K562 (cell line): ENCODE results near the gene TGFBR1. TPM values are rescaled to one million over a fixed set of nuclear protein-coding genes. Genes with fewer than 3 reads are reported as not detected.

Source experiments
- ATAC-seq: fragments of 200-7000 bp; cut with Tn5 transposase; 3 replicates; pipeline ENCODE4 v1.9.1; 2020; ENCODE audit warnings: moderate library complexity
- BruUV-seq: library from RNA; stranded (reverse); fragments of 400-500 nt; replicated peaks from 2 replicates; lab custom pipeline; 2021; lab: Mats Ljungman, UMichigan
- CTCF ChIA-PET: fragments of 300-600 bp; formaldehyde crosslinking; extraction: SDS; loops from one replicate; lab custom pipeline; 2021; ENCODE audit warnings: low intra/inter-chr PET ratio; lab: Yijun Ruan, JAX
- POLR2A ChIA-PET: fragments of 300-600, 350-650 bp; sonication (Branson Sonifier 250); formaldehyde crosslinking; extraction: SDS; loops from one replicate; lab custom pipeline; 2021; ENCODE audit warnings: antibody characterized with exemption, inconsistent platforms; lab: Yijun Ruan, JAX
- DNase-seq, 4 experiments: peaks; one replicate each; pipeline versions ENCODE4 v3.0.0 to v3.0.0-alpha.2; 2011 to 2018; ENCODE audit warnings: low spot score in 3 of 4, mixed read lengths in 3 of 4; ENCODE audit errors: extremely low read depth in 1 of 4
- FAIRE-seq: peaks from 2 replicates; lab custom pipeline; 2011; peaks lifted over from hg19 to GRCh38; lab: Jason Lieb, UNC
- H2AFZ ChIP-seq: 2 replicates; pipeline ENCODE4 v1.6.0; 2011; ENCODE audit warnings: low read depth, low read length, control low read depth, inconsistent platforms
- H3K27ac ChIP-seq: fragments of 200-600 bp; 3 replicates; pipeline ENCODE4 v1.8.0; 2011; ENCODE audit warnings: low read depth, mild to moderate bottlenecking, control low read depth, inconsistent platforms, low read length, moderate library complexity, mixed read lengths; ENCODE audit errors: extremely low read depth
- H3K27me3 ChIP-seq, 2 experiments: fragments of 300-600 bp in 1 of 2; 2 replicates in 1 of 2; 3 replicates in 1 of 2; pipeline versions ENCODE4 v1.6.0 to v1.8.0; 2011; ENCODE audit warnings: inconsistent platforms in 2 of 2, low read length in 2 of 2, mild to moderate bottlenecking in 1 of 2, mixed read lengths in 1 of 2, moderate library complexity in 1 of 2; ENCODE audit not compliant: control insufficient read depth in 2 of 2, insufficient read depth in 2 of 2
- H3K36me3 ChIP-seq: fragments of 300-600 bp; 3 replicates; pipeline ENCODE4 v1.8.0; 2011; ENCODE audit warnings: mild to moderate bottlenecking, low read length, inconsistent platforms; ENCODE audit not compliant: control insufficient read depth, insufficient read depth
- H3K4me1 ChIP-seq, 2 experiments: fragments of 200-600 bp in 1 of 2; replicated peaks in 1 of 2; 2 replicates in 1 of 2; 3 replicates in 1 of 2; pipeline versions ENCODE4 v1.5.1 to v1.8.0; 2011; ENCODE audit warnings: inconsistent platforms in 2 of 2, low read length in 2 of 2, mild to moderate bottlenecking in 1 of 2, mixed read lengths in 1 of 2, moderate library complexity in 1 of 2; ENCODE audit not compliant: control insufficient read depth in 2 of 2, insufficient read depth in 2 of 2
- H3K4me2 ChIP-seq: 2 replicates; pipeline ENCODE4 v1.6.1; 2011; ENCODE audit warnings: low read length, control low read depth, inconsistent platforms, mixed read lengths; ENCODE audit not compliant: insufficient read depth
- H3K4me3 ChIP-seq: fragments of 200-600 bp; sonication (generic), shearing (Covaris generic); 2 replicates; pipeline ENCODE4 v1.5.1; 2016; ENCODE audit warnings: control low read depth, inconsistent platforms
- H3K79me2 ChIP-seq: fragments of 200-600 bp; 3 replicates; pipeline ENCODE4 v1.8.0; 2011; ENCODE audit warnings: low read length, inconsistent platforms; ENCODE audit not compliant: control insufficient read depth, insufficient read depth
- H3K9ac ChIP-seq, 2 experiments: 2 replicates each; pipeline versions ENCODE4 v1.6.0 to v1.6.1; 2011; ENCODE audit warnings: low read depth in 2 of 2, low read length in 2 of 2, control low read depth in 1 of 2, inconsistent platforms in 1 of 2, mild to moderate bottlenecking in 1 of 2, mixed read lengths in 1 of 2; ENCODE audit not compliant: insufficient read depth in 1 of 2
- H3K9me1 ChIP-seq: one replicate; pipeline ENCODE4 v1.6.0; 2011; ENCODE audit warnings: inconsistent platforms, mild to moderate bottlenecking, low read length, moderate library complexity; ENCODE audit not compliant: control insufficient read depth, insufficient read depth
- H3K9me3 ChIP-seq: replicated peaks from 2 replicates; pipeline ENCODE4 v1.5.1; 2011; ENCODE audit warnings: low read depth, low read length, inconsistent platforms; ENCODE audit not compliant: control insufficient read depth, insufficient read depth
- H4K20me1 ChIP-seq: replicated peaks from 2 replicates; pipeline ENCODE4 v1.6.1; 2011; ENCODE audit warnings: low read length, inconsistent platforms, mixed read lengths; ENCODE audit not compliant: control insufficient read depth, insufficient read depth
- ARID4B ChIP-seq: sonication (generic); formaldehyde crosslinking; IDR thresholded peaks from 2 replicates; pipeline ENCODE4 v1.8.0; 2022; ENCODE audit warnings: mild to moderate bottlenecking, missing genetic modification reagents
- BHLHE40 ChIP-seq: IDR thresholded peaks from 2 replicates; pipeline ENCODE4 v1.6.1; 2011; ENCODE audit warnings: low read length, improper control_type of control experiment
- CCNT2 ChIP-seq: IDR thresholded peaks from 2 replicates; pipeline ENCODE4 v1.6.1; 2011; ENCODE audit warnings: borderline replicate concordance, low read depth, mild to moderate bottlenecking, moderate library complexity, mixed read lengths, low read length; ENCODE audit not compliant: insufficient read length; ENCODE audit errors: extremely low read depth
- CREM ChIP-seq: IDR thresholded peaks from 2 replicates; pipeline ENCODE4 v1.6.1; 2014; ENCODE audit warnings: antibody characterized with exemption, low read depth
- E2F1 ChIP-seq: sonication (generic); formaldehyde crosslinking; IDR thresholded peaks from 2 replicates; pipeline ENCODE4 v1.8.1; 2023; ENCODE audit warnings: mild to moderate bottlenecking, missing genetic modification reagents, moderate library complexity
- FIP1L1 ChIP-seq: fragments of 200-400 bp; formaldehyde crosslinking; IDR thresholded peaks from 2 replicates; pipeline ENCODE4 v1.6.1; 2018; ENCODE audit warnings: mild to moderate bottlenecking, low read depth, low read length; ENCODE audit not compliant: poor library complexity, severe bottlenecking
- MIER1 ChIP-seq: fragments of 450-650 bp; IDR thresholded peaks from 2 replicates; pipeline ENCODE4 v1.6.1; 2016; ENCODE audit warnings: antibody characterized with exemption, mild to moderate bottlenecking, low read depth
- NFIC ChIP-seq: fragments of 450-650 bp; IDR thresholded peaks from 2 replicates; pipeline ENCODE4 v1.6.1; 2017; ENCODE audit warnings: mild to moderate bottlenecking, inconsistent platforms
- PHF21A ChIP-seq: fragments of 450-650 bp; IDR thresholded peaks from 2 replicates; pipeline ENCODE4 v1.6.1; 2017; ENCODE audit warnings: low read depth, borderline replicate concordance
- RBBP5 ChIP-seq: fragments of 200-600 bp; sonication (generic); IDR thresholded peaks from 2 replicates; pipeline ENCODE4 v1.6.1; 2012; ENCODE audit warnings: borderline replicate concordance, mild to moderate bottlenecking, low read length, control low read depth, inconsistent platforms; ENCODE audit not compliant: insufficient read depth, poor library complexity, severe bottlenecking
- RBM22 ChIP-seq: fragments of 200-400 bp; formaldehyde crosslinking; IDR thresholded peaks from 2 replicates; pipeline ENCODE4 v1.6.1; 2018; ENCODE audit warnings: low read length, low read depth; ENCODE audit not compliant: poor library complexity, severe bottlenecking
- RBM39 ChIP-seq: fragments of 200-400 bp; formaldehyde crosslinking; optimal IDR thresholded peaks from 2 replicates; pipeline ENCODE3; 2018; ENCODE audit warnings: low read depth, low read length
- SETDB1 ChIP-seq: IDR thresholded peaks from one replicate; pipeline ENCODE4 v1.6.1; 2012; ENCODE audit warnings: low read length, control low read depth, inconsistent platforms
- SMARCE1 ChIP-seq: fragments of 450-650 bp; IDR thresholded peaks from 2 replicates; pipeline ENCODE4 v1.7.1; 2016; ENCODE audit warnings: mild to moderate bottlenecking
- SNRNP70 ChIP-seq: fragments of 200-400 bp; formaldehyde crosslinking; optimal IDR thresholded peaks from 2 replicates; pipeline ENCODE3; 2017; ENCODE audit warnings: low read depth, low read length
- ZNF3 ChIP-seq: fragments of 250-450 bp; sonication (Bioruptor Pico); IDR thresholded peaks from 2 replicates; pipeline ENCODE4 v1.5.0; 2021; ENCODE audit warnings: mild to moderate bottlenecking, moderate library complexity
- ZNF384 ChIP-seq: IDR thresholded peaks from 2 replicates; pipeline ENCODE4 v1.6.1; 2012; ENCODE audit warnings: low read depth, low read length, improper control_type of control experiment
- ZNF551 ChIP-seq: fragments of 250-450 bp; sonication (Bioruptor Pico); IDR thresholded peaks from 2 replicates; pipeline ENCODE4 v1.5.0; 2021; ENCODE audit warnings: mild to moderate bottlenecking, moderate library complexity
- ZNF79 ChIP-seq: fragments of 250-450 bp; sonication (Bioruptor Pico); IDR thresholded peaks from 2 replicates; pipeline ENCODE4 v1.4.0; 2020; ENCODE audit warnings: low read depth, mild to moderate bottlenecking, moderate library complexity
- WGBS: fragments of 100-300 bp; shearing (Covaris generic); methylation state at CpG from one replicate; pipeline ENCODE4 v1.1.6; 2016; ENCODE audit warnings: low coverage, mixed read lengths; ENCODE audit not compliant: insufficient coverage; ENCODE audit errors: missing lambda C conversion rate; 5-methylcytosine and 5-hydroxymethylcytosine counted together
- in situ Hi-C: fragments of 300-500 bp; cut with MboI; formaldehyde crosslinking; loops from 4 replicates; pipeline ENCODE4 v1.15.0; 2018; ENCODE audit warnings: inconsistent platforms, mixed read lengths
- intact Hi-C: fragments of 100-400 bp; cut with micrococcal nuclease; formaldehyde crosslinking; loops from 2 replicates; pipeline ENCODE4 v1.14.2; 2022
- polyA plus RNA-seq, 8 experiments: library from polyadenylated mRNA; depleted of rRNA in 4 of 8; stranded (reverse) in 5 of 8; unstranded in 3 of 8; fragments of >200 nt; fragmentation: Nextera tagmentation in 2 of 8; fragmentation: Illumina TruSeq in 1 of 8; extraction: Ambion mirVana in 2 of 8; extraction: Trizol in 1 of 8; gene quantifications; 2 replicates each; pipeline versions ENCODE4 v1.2.1 to v1.2.3, GENCODE V29; 2011 to 2014; ENCODE audit warnings: inconsistent platforms in 1 of 8, missing spikeins in 1 of 8
- total RNA-seq, 7 experiments: library from RNA; depleted of rRNA in 6 of 7; stranded (reverse); fragments of >200 nt in 6 of 7; fragmentation: Illumina TruSeq in 2 of 7; extraction: Trizol in 2 of 7; gene quantifications; 2 replicates each; pipeline versions ENCODE4 v1.2.1 to v1.2.3, GENCODE V29; 2011 to 2021; ENCODE audit warnings: low replicate concordance in 1 of 7

TGFBR1 gene
- total and polyA plus RNA-seq, 9 of the 15 experiments (the other 6 are each of a cell fraction or from before 2014, with no cell fraction given): 15.5 to 62.4 (median 42.7) TPM

- in situ Hi-C loops: no loop called here
- no peak for ATAC-seq
- FAIRE-seq: no peak
- WGBS: 34% methylated on average over 3 of the region's 3 CpGs
- H4K20me1 ChIP-seq: peaks cover 22% of the 10 kb centered on the region
- no peak overlapping the region for H3K4me3 ChIP-seq
- H3K27me3 ChIP-seq: no peaks in the 10 kb centered on the region
- H3K9ac ChIP-seq: no peak overlapping the region
- BruUV-seq: no TSS peak
- no peaks in the 10 kb centered on the region for H3K9me1 ChIP-seq
- H3K4me1 ChIP-seq: peaks cover 16 to 57% of the 10 kb centered on the region in 2 experiments
- DNase-seq: no peak
- H2AFZ ChIP-seq: no peak overlapping the region
- peaks cover 21% of the 10 kb centered on the region; the same call in 2 of the 3 replicates for H3K36me3 ChIP-seq
- no peak overlapping the region for H3K27ac ChIP-seq
- POLR2A ChIA-PET: no interaction called here
- CTCF ChIA-PET: no interaction called here
- peaks cover 91% of the 10 kb centered on the region for H3K79me2 ChIP-seq
- intact Hi-C loops: loop anchor here (5.0 kb wide), 1 partner anchor 52 kb away; no protein-coding TSS in a partner anchor
- H3K4me2 ChIP-seq: peak overlapping the region; percentile 17; the same call in 1 of the 2 replicates
- H3K9me3 ChIP-seq: no peaks in the 10 kb centered on the region
- TF ChIP-seq ARID4B (CRISPR knock-in tag) (no peak), PHF21A (no peak), SNRNP70 (no peak), RBM39 (no peak), ZNF3 (no peak), RBBP5 (no peak), ZNF384 (no peak), CCNT2 (no peak), RBM22 (no peak), SETDB1 (no peak), FIP1L1 (no peak), E2F1 (CRISPR knock-in tag) (no peak), NFIC (no peak), SMARCE1 (no peak), BHLHE40 (no peak), CREM (0 out of 2 replicates have a peak, but pooled peaks have one; percentile 6), ZNF551 (CRISPR knock-in tag) (no peak), MIER1 (no peak), ZNF79 (no peak)
Measured at GRCh38 chr9:99109522-99109921, 4.6 kb downstream of the TGFBR1 start.
